ENCODE data around the gene TRAPPC10.

TRAPPC10 gene

GRCh38 chr21:43982489-43983078, 29.5 kb upstream of the TRAPPC10 start:
- DNase-seq (ENCODE audit: low read depth in 3 of 3, low spot score in 1 of 3), result no peak

GRCh38 chr21:43983390-43983789, 28.7 kb upstream of the TRAPPC10 start:
- DNase-seq (ENCODE audit: low read depth in 3 of 3, low spot score in 1 of 3), result no peak

- DNase-seq (ENCODE audit: low read depth in 3 of 3, low spot score in 1 of 3), result no peak
Observed at GRCh38 chr21:43983860-43984420, 28.2 kb upstream of the TRAPPC10 start.

DNA sequence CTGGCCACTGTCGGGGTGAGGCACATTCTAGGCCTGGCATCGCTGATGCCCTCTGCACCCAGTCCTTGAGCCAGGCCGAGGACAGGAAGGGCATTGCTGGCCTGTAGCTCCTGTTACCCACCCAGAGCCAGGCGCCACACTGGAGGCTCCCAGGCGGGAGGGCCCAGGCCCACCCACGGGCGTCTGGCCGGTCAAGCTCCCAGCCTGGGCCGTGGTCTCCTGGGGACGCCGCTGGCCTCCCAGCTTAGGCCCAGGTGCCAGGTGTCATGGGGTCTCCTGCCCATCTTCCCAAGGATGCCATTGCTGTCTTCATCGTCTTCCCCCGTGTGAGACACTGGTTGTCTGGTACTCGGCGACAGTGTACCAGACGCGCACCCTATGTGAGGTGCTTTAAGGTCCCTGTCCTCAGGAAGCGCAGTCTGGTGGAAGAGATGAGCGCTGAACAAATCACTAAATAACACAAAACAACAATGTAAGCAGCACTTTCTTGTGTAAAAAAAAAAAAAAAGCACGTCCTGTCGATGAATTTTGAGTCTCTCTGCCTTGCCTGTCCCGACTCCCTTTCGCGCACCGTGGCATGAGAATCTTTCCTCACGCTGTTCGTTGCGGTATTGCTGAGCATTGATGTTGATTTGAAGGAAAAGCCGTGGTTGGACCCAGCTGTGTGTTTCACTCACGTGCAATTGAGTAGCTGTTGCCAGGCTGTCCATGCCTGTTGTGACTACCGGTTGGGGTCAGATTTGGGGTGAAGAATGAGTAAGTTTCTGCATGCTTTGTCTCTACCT, 27.0 kb upstream of the TRAPPC10 start:
- no peak for DNase-seq (ENCODE audit: low read depth in 3 of 3, low spot score in 1 of 3)

DNA sequence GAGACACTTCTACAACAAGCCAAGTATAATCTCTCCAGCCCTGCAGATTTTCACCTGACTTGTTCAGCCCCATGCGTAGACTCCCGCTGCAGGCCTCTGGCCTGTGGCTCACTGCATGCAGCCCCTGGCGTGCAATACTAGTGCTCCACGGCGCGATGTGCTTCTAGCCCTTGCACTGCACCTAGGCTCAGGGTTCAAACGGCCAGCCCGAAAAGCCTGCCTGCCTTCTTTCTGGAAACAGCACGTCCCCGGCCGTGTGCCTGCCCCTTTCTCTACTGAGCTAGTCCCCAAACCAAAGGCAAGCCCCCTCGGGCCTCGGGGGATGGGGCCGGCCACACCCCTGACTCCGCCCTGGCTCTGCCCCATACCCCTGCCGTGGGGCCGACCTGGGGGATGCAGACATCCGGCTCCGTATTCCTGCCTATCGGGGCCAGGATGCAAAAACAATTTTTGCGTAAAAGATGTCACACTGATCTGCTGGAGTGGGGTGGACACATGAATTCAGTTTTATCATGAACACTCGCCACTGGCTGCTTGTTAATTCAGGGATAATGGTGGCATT, 26.3 kb upstream of the TRAPPC10 start:
- DNase-seq (ENCODE audit: low read depth in 3 of 3, low spot score in 1 of 3), result no peak

DNA sequence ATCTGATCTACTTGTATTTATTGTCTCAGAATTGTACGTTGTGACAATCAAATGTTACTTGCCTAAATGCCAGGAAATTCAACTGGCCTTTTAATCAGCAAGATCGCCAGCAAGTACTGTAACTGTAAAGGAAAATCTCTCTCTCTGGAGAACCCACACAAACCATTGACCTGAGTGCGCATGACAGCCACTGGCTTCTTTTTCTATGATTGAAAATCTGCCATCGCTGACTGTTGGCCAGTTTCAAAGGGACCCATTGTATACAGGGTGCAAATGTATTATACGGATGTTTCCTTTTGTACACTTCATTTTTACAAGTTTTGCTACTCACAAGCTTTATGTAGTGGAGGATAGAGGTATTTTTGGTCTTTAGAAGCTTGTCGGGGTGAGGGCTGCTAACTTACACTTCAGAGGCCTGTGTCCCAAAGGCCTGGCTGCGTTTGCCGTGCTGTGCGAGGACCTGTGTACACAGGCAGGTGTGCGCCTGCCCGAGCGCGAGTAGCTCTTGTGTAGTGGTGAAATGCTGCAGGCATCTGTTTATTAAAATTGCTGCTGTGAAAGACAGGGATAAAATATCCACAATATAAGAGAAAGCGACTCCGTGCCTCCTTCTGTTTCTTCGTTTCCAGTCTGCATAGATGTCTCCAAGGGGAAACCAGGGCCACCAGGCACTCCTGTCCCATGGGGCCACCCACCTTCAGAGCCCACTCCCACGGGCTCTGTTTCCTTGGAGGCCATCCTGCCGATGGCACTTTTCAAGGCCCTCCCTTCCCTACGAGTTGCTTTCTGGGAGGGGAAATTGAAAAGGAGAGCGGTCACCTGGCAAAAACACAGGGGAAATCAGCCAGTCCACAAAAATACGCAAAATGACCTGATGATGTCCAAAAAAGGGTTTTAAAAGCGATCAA, 25.3 kb upstream of the TRAPPC10 start:
- no peak for DNase-seq (ENCODE audit: low read depth in 3 of 3, low spot score in 1 of 3)

GRCh38 chr21:43987509-43987908, 24.6 kb upstream of the TRAPPC10 start:
- DNase-seq (ENCODE audit: low read depth in 3 of 3, low spot score in 1 of 3), result no peak

- DNase-seq (ENCODE audit: low read depth in 3 of 3, low spot score in 1 of 3), result no peak
Observed at GRCh38 chr21:43988016-43988415, 24.1 kb upstream of the TRAPPC10 start.

DNA sequence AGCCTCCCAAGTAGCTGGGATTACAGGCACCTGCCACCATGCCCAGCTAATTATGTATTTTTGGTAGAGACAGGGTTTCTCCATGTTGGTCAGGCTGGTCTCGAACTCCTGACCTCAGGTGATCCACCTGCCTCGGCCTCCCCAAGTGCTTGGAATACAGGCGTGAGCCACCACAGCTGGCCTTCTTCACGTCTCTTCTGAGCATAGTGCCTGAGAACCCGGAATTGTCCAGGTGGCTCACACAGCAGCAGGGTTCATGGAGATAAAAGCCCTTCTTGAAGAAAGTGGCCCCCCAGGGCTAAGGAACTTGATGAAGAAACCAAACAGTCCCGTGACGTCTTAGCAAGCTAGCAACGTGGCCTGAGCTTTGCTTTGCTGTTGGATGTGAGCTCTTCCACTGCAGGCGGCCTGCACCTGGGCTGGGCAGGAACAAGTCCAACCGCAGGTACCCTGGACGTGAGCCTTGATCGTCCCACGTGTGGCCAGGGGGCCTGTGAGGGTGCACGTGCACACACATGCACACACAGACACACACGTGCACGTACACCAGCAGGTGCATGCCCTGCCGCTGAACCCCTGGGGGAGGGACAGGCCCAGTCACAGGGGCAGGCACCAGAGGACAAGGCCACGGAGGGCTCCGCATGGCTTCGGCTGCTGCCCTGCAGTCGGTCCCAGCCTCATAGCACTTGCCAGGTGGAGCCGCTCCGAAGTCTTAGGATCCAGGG, 23.4 kb upstream of the TRAPPC10 start:
- no peak for DNase-seq (ENCODE audit: low read depth in 3 of 3, low spot score in 1 of 3)

DNA sequence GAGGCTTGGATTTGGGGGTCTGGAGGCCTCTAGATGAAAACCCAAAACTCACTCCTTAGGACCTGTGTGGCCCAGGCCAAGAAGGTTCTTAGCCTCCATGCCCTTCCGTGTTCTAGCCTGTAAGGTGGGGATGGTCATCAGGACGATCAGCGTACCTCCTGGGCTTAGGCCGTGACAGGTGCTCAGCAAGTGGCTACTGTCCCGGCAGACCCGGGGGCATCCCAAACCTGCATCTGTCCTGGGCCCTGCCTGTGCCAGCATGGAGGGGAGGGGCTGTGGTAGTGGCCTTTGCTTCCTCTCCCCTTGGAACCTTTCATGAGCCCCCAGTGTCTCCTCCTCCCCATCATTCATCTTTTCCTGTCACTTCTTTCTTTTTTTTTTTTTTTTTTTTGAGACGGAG, 22.7 kb upstream of the TRAPPC10 start:
- DNase-seq (ENCODE audit: low read depth in 3 of 3, low spot score in 1 of 3), result no peak

DNA sequence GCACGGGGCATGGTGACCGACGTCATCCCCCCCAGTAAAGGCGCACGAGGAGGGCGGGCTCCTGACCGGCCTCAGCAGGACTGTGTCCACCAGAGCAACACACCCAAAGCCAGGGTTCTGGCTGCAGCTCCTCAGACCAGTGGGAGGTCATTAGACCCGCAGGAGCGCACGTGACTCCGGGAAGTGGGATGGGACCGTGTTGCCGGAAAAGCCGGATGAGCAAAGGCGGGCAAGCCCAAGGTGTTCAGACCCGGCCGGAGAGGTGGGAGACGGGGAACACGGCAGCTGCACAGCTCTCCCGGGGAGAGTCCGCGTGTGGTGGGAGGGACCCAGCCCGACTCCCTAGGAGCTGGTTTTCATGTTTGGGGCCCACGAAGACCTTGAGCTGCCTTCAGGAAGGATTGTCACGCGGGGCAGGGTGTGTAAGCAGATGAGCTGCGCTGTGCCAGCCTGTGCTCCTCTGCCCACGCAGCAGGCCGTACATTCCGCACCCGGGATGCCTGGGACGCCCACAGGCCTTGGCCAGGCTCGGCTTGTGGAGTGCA, 20.6 kb upstream of the TRAPPC10 start:
- DNase-seq (ENCODE audit: low read depth in 3 of 3, low spot score in 1 of 3), result no peak

- DNase-seq (ENCODE audit: low read depth in 3 of 3, low spot score in 1 of 3), result no peak
Observed at GRCh38 chr21:43992121-43992520, 20.0 kb upstream of the TRAPPC10 start.

DNA sequence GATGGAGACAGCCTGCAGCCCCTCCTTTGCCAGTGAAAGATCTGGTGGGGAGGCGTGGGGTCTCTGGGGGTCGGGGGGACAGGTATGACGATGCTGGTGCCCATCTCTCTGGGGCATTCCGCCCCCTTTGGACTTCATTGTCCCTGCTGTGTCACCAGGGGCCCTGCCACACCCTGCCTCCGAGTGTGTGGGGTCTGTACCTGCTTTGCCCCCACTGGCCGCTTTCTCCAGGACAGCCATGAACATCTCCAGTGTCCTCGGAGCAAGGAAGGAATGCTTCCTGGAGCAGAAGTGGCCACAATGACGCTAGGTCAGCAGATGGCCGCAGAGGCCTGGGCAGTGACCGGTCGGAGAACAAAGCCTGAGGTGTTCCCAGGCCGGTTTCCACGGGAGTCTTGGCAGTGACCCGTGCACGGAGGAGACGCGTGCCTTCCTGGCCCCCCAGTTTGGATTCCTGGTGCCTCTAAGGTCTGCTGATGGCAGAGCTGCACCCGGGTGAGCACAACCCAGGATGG, 18.6 kb upstream of the TRAPPC10 start:
- DNase-seq (ENCODE audit: low read depth in 3 of 3, low spot score in 1 of 3), result no peak

DNA sequence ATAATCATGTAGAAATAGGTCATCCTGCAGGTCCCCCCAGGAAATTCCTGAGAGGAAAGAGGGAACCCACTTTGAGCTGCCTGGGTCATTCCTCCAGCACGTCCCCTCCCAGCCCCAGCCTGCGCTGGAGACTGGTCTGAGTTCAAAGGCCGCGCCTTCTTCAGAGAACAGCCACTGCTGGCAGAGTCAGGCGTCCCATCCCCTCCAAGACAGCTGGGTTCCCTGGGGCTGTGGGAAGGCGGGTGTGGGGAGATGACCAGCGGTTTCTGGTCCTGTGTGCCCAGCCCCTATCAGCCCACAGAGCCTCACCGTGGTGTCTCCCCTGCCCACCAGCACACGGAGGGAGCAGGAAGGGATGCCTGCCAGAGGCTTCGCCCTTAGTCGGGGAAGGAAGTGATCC, 18.0 kb upstream of the TRAPPC10 start:
- no peak for DNase-seq (ENCODE audit: low read depth in 3 of 3, low spot score in 1 of 3)

- no peak for DNase-seq (ENCODE audit: low read depth in 3 of 3, low spot score in 1 of 3)
Observed at GRCh38 chr21:43994646-43995045, 17.5 kb upstream of the TRAPPC10 start.

- no peak for DNase-seq (ENCODE audit: low read depth in 3 of 3, low spot score in 1 of 3)
Observed at GRCh38 chr21:43995521-43996105, 16.5 kb upstream of the TRAPPC10 start.

GRCh38 chr21:43997766-43998742, 14.1 kb upstream of the TRAPPC10 start:
- DNase-seq (ENCODE audit: low read depth in 3 of 3, low spot score in 1 of 3), result no peak

DNA sequence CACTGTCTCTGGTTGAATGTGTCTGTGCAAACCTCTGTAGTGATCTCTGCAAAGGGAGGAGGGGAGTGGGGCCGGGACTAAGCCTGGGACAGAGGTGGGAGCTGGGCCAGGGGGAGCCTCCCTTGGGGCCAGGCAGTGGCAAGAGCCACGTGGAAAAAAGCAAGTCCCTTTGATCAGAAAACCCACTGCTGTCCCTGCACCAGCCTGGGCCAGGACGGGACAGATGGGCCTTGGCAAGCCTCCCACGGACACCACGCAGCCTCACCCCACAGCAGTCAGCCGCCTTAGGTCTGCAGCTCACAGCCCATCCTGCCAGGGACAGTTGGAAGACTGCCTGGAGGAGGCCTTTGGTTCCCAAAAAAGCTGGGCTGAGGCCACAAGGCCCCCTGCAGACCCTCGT, 11.7 kb upstream of the TRAPPC10 start:
- no peak for DNase-seq (ENCODE audit: low read depth in 3 of 3, low spot score in 1 of 3)

DNA sequence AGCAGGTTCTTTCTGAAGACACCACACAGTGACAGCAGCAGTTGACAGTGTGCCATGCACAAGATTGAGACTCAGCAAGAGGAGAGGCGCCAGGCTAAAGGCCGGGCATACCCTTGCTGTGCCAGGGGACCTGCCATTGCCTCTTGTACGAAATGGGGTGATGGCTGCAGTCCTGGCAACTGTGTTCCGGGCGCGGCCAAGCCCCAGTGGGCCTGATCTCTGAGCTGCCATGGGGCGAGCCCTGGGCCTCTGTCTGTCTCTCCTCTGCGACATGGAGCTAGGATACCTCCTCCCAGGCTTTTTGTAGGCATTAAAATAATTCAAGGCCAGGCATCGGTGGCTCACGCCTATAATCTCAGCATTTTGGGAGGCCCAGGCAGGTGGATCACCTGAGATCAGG, 9.6 kb upstream of the TRAPPC10 start:
- DNase-seq (ENCODE audit: low read depth in 3 of 3, low spot score in 1 of 3), result no peak

Measured in stimulated activated CD4-positive, alpha-beta T cell treated with anti-CD3 and anti-CD28 coated beads, TNF-alpha, amount 100 ng/mL, for 1 hour (primary cell).